Naive thymus-derived CD4-positive, alpha-beta T cell (primary cell): Measurements from ENCODE around the gene DCAF15. TPM values are rescaled to one million over a fixed set of nuclear protein-coding genes. Genes with fewer than 3 reads are reported as not detected.
A peak's percentile ranks its signal among the peaks of the same experiment; 100 is the strongest.

Experiments
- ATAC-seq: fragments of 150-1000 bp; cut with Tn5 transposase; 2 replicates; pipeline ENCODE4 v1.10.0; 2021; ENCODE audit warnings: mild to moderate bottlenecking, moderate library complexity
- CTCF ChIA-PET: fragments of 350-600 bp; sonication (Branson Sonifier 250); formaldehyde crosslinking; loops from one replicate; lab custom pipeline; 2021; ENCODE audit warnings: antibody characterized with exemption; lab: Charles Lee
- POLR2A ChIA-PET: fragments of 350-600 bp; sonication (Branson Sonifier 250); formaldehyde crosslinking; loops from one replicate; lab custom pipeline; 2021; ENCODE audit warnings: antibody characterized with exemption, inconsistent platforms; lab: Charles Lee
- DNase-seq, 9 donors: peaks; one replicate each; pipeline versions ENCODE4 v3.0.0 to v3.0.0-alpha.2; 2020 to 2022; ENCODE audit warnings: mixed read lengths in 1 of 9
- H3K27ac ChIP-seq: one replicate; pipeline ENCODE4 v1.7.0; 2013; ENCODE audit warnings: mild to moderate bottlenecking, low read depth, low read length, moderate library complexity
- H3K27me3 ChIP-seq, 2 donors: one replicate each; pipeline ENCODE4 v1.7.0; 2013; ENCODE audit warnings: low read length in 2 of 2, mild to moderate bottlenecking in 2 of 2, moderate library complexity in 2 of 2; ENCODE audit not compliant: control insufficient read depth in 2 of 2, insufficient read depth in 2 of 2
- H3K36me3 ChIP-seq, 3 experiments: 1 replicate in 2 of 3; 2 replicates in 1 of 3; pipeline ENCODE4 v1.7.0; 2013; ENCODE audit warnings: low read length in 3 of 3, mild to moderate bottlenecking in 3 of 3, moderate library complexity in 1 of 3; ENCODE audit not compliant: insufficient read depth in 3 of 3, control insufficient read depth in 2 of 3
- H3K4me1 ChIP-seq, 2 donors: one replicate each; pipeline ENCODE4 v1.7.0; 2013; ENCODE audit warnings: low read length in 2 of 2, mild to moderate bottlenecking in 2 of 2, moderate library complexity in 1 of 2; ENCODE audit not compliant: control insufficient read depth in 2 of 2, insufficient read depth in 2 of 2
- H3K4me3 ChIP-seq: 2 replicates; pipeline ENCODE4 v1.7.0; 2013; ENCODE audit warnings: mild to moderate bottlenecking, low read length
- H3K9me3 ChIP-seq, 3 experiments: 1 replicate in 2 of 3; 2 replicates in 1 of 3; pipeline ENCODE4 v1.7.0; 2013; ENCODE audit warnings: low read length in 3 of 3; ENCODE audit not compliant: control insufficient read depth in 2 of 3
- H3K27ac Mint-ChIP-seq, 9 donors: one replicate each; pipeline ENCODE4 v1.8.0; 2020 to 2022; ENCODE audit warnings: mixed read lengths in 9 of 9, mild to moderate bottlenecking in 8 of 9, moderate library complexity in 5 of 9, inconsistent platforms in 2 of 9
- H3K27me3 Mint-ChIP-seq, 5 donors: one replicate each; pipeline ENCODE4 v1.8.0; 2021 to 2022; ENCODE audit warnings: mixed read lengths in 5 of 5, mild to moderate bottlenecking in 1 of 5
- H3K36me3 Mint-ChIP-seq, 5 donors: one replicate each; pipeline ENCODE4 v1.8.0; 2020 to 2022; ENCODE audit warnings: mixed read lengths in 5 of 5, mild to moderate bottlenecking in 3 of 5, inconsistent platforms in 1 of 5
- H3K4me1 Mint-ChIP-seq, 7 donors: one replicate each; pipeline ENCODE4 v1.8.0; 2020 to 2022; ENCODE audit warnings: mixed read lengths in 7 of 7, mild to moderate bottlenecking in 3 of 7, inconsistent platforms in 1 of 7
- H3K4me3 Mint-ChIP-seq, 10 donors: one replicate each; pipeline ENCODE4 v1.8.0; 2020 to 2022; ENCODE audit warnings: mild to moderate bottlenecking in 10 of 10, mixed read lengths in 10 of 10, moderate library complexity in 6 of 10, inconsistent platforms in 2 of 10
- H3K9me3 Mint-ChIP-seq, 11 donors: one replicate each; pipeline ENCODE4 v1.8.0; 2020 to 2022; ENCODE audit warnings: mixed read lengths in 11 of 11, mild to moderate bottlenecking in 4 of 11, inconsistent platforms in 1 of 11, moderate library complexity in 1 of 11
- intact Hi-C, 2 donors: fragments of 100-400 bp; cut with micrococcal nuclease; formaldehyde crosslinking; loops; one replicate each; pipeline ENCODE4 v1.15.1; 2023
- polyA plus RNA-seq, 2 donors: library from polyadenylated mRNA; unstranded; fragments of 300-500 nt; fragmentation: Illumina TruSeq; gene quantifications; one replicate each; pipeline ENCODE4 v1.2.3, GENCODE V29; 2021
- total RNA-seq, 6 experiments: library from RNA in 5 of 6; stranded (reverse) in 5 of 6; gene quantifications; 1 replicate in 5 of 6; 2 replicates in 1 of 6; pipeline ENCODE4 v1.2.3 and lab custom pipeline; 2021 to 2026

Gene DCAF15
- total RNA-seq (10 to 100 TPM; 68.5 to 92.0 (median 87.2) TPM), polyA plus RNA-seq (1 to 10 TPM; 3.7 to 8.8 TPM), total RNA-seq (lab: John Stamatoyannopoulos, UW) (71.1 reads per million, percentile 78 among the genes with 10 or more reads in this experiment)

- peaks cover 13 to 17% of the 10 kb centered on the region in 2 donors for H3K4me1 ChIP-seq
- Mint-ChIP-seq H3K4me3 (peak within 1 kb of the TSS; percentile 74 to 99 (median 93)), H3K27ac (peak within 1 kb of the TSS; percentile 86 to 99 (median 91)), H3K4me1 (peaks cover 5 to 24% (median 19%) of the 10 kb centered on the region in 7 donors), H3K9me3 (no peaks in the 10 kb centered on the region), H3K27me3 (no peaks in the 10 kb centered on the region), H3K36me3 (peaks cover 0 to 9% (median 0%) of the 10 kb centered on the region in 5 donors)
- no peaks in the 10 kb centered on the region for H3K27me3 ChIP-seq
- DNase-seq (peak; percentile 89 to 99 (median 99)), ATAC-seq (peak; percentile 98)
- intact Hi-C loops: loop anchor here (1.0 to 5.0 kb wide), 12 partner anchors 34 to 184 kb away; partner anchors contain the start of genes BRME1 (in 2 of the 2), CC2D1A (in 2 of the 2), RFX1 (in 2 of the 2) and ASF1B (in 1 of the 2)
- POLR2A ChIA-PET: interaction anchor here (0.5 to 6.3 kb wide), 18 partner anchors 10 to 197 kb away, joined by 3 to 59 read pairs (median 4); partner anchors contain the start of genes BRME1, CC2D1A, IL27RA and RFX1
- peaks cover 0 to 35% (median 0%) of the 10 kb centered on the region in 3 experiments for H3K36me3 ChIP-seq
- peak within 1 kb of the TSS; percentile 90 for H3K27ac ChIP-seq
- H3K4me3 ChIP-seq: peak within 1 kb of the TSS; percentile 75
- CTCF ChIA-PET: interaction anchor here (1.1 to 2.8 kb wide), 5 partner anchors 30 to 108 kb away, joined by 3 to 9 read pairs (median 4); partner anchors contain the start of gene IL27RA
- no peaks in the 10 kb centered on the region for H3K9me3 ChIP-seq
Observed at GRCh38 chr19:13952154-13952930, at the start of gene DCAF15. DCAF15 (plus strand) TSS chr19:13952509; CDS start chr19:13952513, 4 bp downstream.

- H3K27me3 Mint-ChIP-seq: no peaks in the 10 kb centered on the region
- no peak overlapping the region for H3K27ac ChIP-seq
- peak; percentile 26 for ATAC-seq
- intact Hi-C loops: loop anchor here in 1 of 2 donors (1.0 kb wide), 3 partner anchors 129 to 169 kb away; partner anchors contain the start of gene MISP3
- CTCF ChIA-PET: interaction anchor here (0.6 to 1.5 kb wide), 10 partner anchors 20 to 174 kb away, joined by 3 to 6 read pairs (median 4); partner anchors contain the start of gene DCAF15
- peak in 3 of 9 donors; percentile 22 to 32 (median 30) for DNase-seq
- no peaks in the 10 kb centered on the region for H3K9me3 Mint-ChIP-seq
- H3K27ac Mint-ChIP-seq: peak overlapping the region in 2 of 9 donors; percentile 29 to 48
- H3K9me3 ChIP-seq: no peaks in the 10 kb centered on the region
- H3K4me1 Mint-ChIP-seq: peaks cover 12 to 29% (median 16%) of the 10 kb centered on the region in 7 donors
- peaks cover 0 to 4% (median 0%) of the 10 kb centered on the region in 3 experiments for H3K36me3 ChIP-seq
- peaks cover 12% of the 10 kb centered on the region in 2 donors for H3K4me1 ChIP-seq
- H3K4me3 ChIP-seq: no peak overlapping the region
- peak overlapping the region in 1 of 10 donors; percentile 30 for H3K4me3 Mint-ChIP-seq
- POLR2A ChIA-PET: interaction anchor here (0.7 to 1.2 kb wide), 7 partner anchors 11 to 138 kb away, joined by 3 to 4 read pairs (median 3); partner anchors contain the start of gene RFX1
- no peaks in the 10 kb centered on the region for H3K27me3 ChIP-seq
- H3K36me3 Mint-ChIP-seq: peaks cover 0 to 2% (median 0%) of the 10 kb centered on the region in 5 donors
Observed at GRCh38 chr19:13902993-13903555, 49.2 kb upstream of the DCAF15 start.

GRCh38 chr19:13905634-13906520 is 46.4 kb upstream of the DCAF15 start, which contains the start of the genes BRME1 and CC2D1A:
BRME1 (minus strand) TSS chr19:13906117; CDS start chr19:13904892, 1,225 bp downstream.
CC2D1A (plus strand) TSS chr19:13906201; CDS start chr19:13906442, 241 bp downstream.
- H3K36me3 Mint-ChIP-seq: peaks cover 0 to 10% (median 3%) of the 10 kb centered on the region in 5 donors
- intact Hi-C loops: loop anchor here (1.0 to 5.0 kb wide), 7 partner anchors 25 to 169 kb away; partner anchors contain the start of genes DCAF15 (in 2 of the 2), RFX1 (in 2 of the 2) and IL27RA (in 1 of the 2)
- ChIA-PET POLR2A (interaction anchor here (0.6 to 1.7 kb wide), 7 partner anchors 23 to 143 kb away, joined by 3 to 4 read pairs (median 4); partner anchors contain the start of genes DCAF15, IL27RA and ZSWIM4), CTCF (interaction anchor here (0.6 kb wide), 2 partner anchors 43 to 142 kb away, joined by 3 read pairs; no protein-coding TSS in a partner anchor)
- peaks cover 12 to 29% (median 16%) of the 10 kb centered on the region in 7 donors for H3K4me1 Mint-ChIP-seq
- no peaks in the 10 kb centered on the region for H3K27me3 ChIP-seq
- peak within 1 kb of the TSS; percentile 84 for H3K4me3 ChIP-seq
- H3K27ac Mint-ChIP-seq: peak within 1 kb of the TSS; percentile 83 to 94 (median 91)
- H3K27me3 Mint-ChIP-seq: no peaks in the 10 kb centered on the region
- DNase-seq (peak; percentile 87 to 94 (median 92)), ATAC-seq (peak; percentile 100)
- no peaks in the 10 kb centered on the region for H3K9me3 ChIP-seq
- H3K9me3 Mint-ChIP-seq: no peaks in the 10 kb centered on the region
- H3K4me3 Mint-ChIP-seq: peak within 1 kb of the TSS; percentile 84 to 94 (median 88)
- peaks cover 0 to 8% (median 0%) of the 10 kb centered on the region in 3 experiments for H3K36me3 ChIP-seq
- peak within 1 kb of the TSS; percentile 77 for H3K27ac ChIP-seq
- H3K4me1 ChIP-seq: peaks cover 12% of the 10 kb centered on the region in 2 donors

GRCh38 chr19:13906521-13906904 is 45.8 kb upstream of the DCAF15 start:
- Mint-ChIP-seq H3K4me1 (peaks cover 12 to 29% (median 16%) of the 10 kb centered on the region in 7 donors), H3K36me3 (peaks cover 0 to 14% (median 3%) of the 10 kb centered on the region in 5 donors), H3K27me3 (no peaks in the 10 kb centered on the region), H3K9me3 (no peaks in the 10 kb centered on the region), H3K27ac (peak overlapping the region in 6 of 9 donors; percentile 41 to 66 (median 50)), H3K4me3 (peak overlapping the region; percentile 73 to 88 (median 83))
- Histone ChIP-seq H3K36me3 (peaks cover 0 to 13% (median 0%) of the 10 kb centered on the region in 3 experiments), H3K27me3 (no peaks in the 10 kb centered on the region), H3K27ac (peak overlapping the region; percentile 77), H3K4me3 (peak overlapping the region; percentile 84), H3K9me3 (no peaks in the 10 kb centered on the region), H3K4me1 (peaks cover 12% of the 10 kb centered on the region in 2 donors)
- DNase-seq: peak in 1 of 9 donors; percentile 51
- peak; percentile 40 for ATAC-seq
- POLR2A ChIA-PET: interaction anchor here (0.7 to 1.7 kb wide), 6 partner anchors 12 to 142 kb away, joined by 3 to 5 read pairs (median 4); partner anchors contain the start of genes DCAF15 and IL27RA
- CTCF ChIA-PET: interaction anchor here (1.3 kb wide), 1 partner anchor 167 kb away, joined by 4 read pairs; no protein-coding TSS in a partner anchor
- intact Hi-C loops: loop anchor here (1.0 to 5.0 kb wide), 7 partner anchors 26 to 169 kb away; partner anchors contain the start of genes DCAF15 (in 2 of the 2), RFX1 (in 2 of the 2) and IL27RA (in 1 of the 2)

- Mint-ChIP-seq H3K9me3 (no peaks in the 10 kb centered on the region), H3K4me1 (peaks cover 12 to 29% (median 16%) of the 10 kb centered on the region in 7 donors), H3K27me3 (no peaks in the 10 kb centered on the region), H3K4me3 (peak overlapping the region; percentile 73 to 88 (median 83)), H3K36me3 (peaks cover 0 to 15% (median 3%) of the 10 kb centered on the region in 5 donors), H3K27ac (peak overlapping the region in 6 of 9 donors; percentile 41 to 66 (median 50))
- Histone ChIP-seq H3K9me3 (no peaks in the 10 kb centered on the region), H3K36me3 (peaks cover 0 to 14% (median 0%) of the 10 kb centered on the region in 3 experiments), H3K27me3 (no peaks in the 10 kb centered on the region), H3K4me1 (peaks cover 12% of the 10 kb centered on the region in 2 donors), H3K27ac (no peak overlapping the region), H3K4me3 (peak overlapping the region; percentile 84)
- no peak for DNase-seq
- ATAC-seq: no peak
- intact Hi-C loops: loop anchor here (1.0 to 5.0 kb wide), 7 partner anchors 26 to 168 kb away; partner anchors contain the start of genes DCAF15 (in 2 of the 2), RFX1 (in 2 of the 2) and IL27RA (in 1 of the 2)
- ChIA-PET POLR2A (interaction anchor here (0.6 to 1.7 kb wide), 6 partner anchors 11 to 189 kb away, joined by 3 to 5 read pairs (median 4); partner anchors contain the start of gene DCAF15), CTCF (interaction anchor here (1.3 kb wide), 1 partner anchor 167 kb away, joined by 4 read pairs; no protein-coding TSS in a partner anchor)
Observed at GRCh38 chr19:13906910-13907309, 45.4 kb upstream of the DCAF15 start.
